ENCODE measurements around the gene LZTS2. TPM values are rescaled to one million over a fixed set of nuclear protein-coding genes. Genes with fewer than 3 reads are reported as not detected.

Gene LZTS2
- total RNA-seq, 4 donors from 2014 or later = 81.4 to 134 (median 98.7) TPM

GRCh38 chr10:101010329-101010728 is 10.7 kb downstream of the LZTS2 start:
- TF ChIP-seq EP300 (IDR thresholded peaks at IDR 0.05) (no peak), POLR2A (IDR thresholded peaks at IDR 0.05) (no peak), CTCF (IDR thresholded peaks at IDR 0.05) (no peak)
- H3K27ac ChIP-seq = peak overlapping the region in 2 of 4 donors; percentile 84
- peaks cover 0 to 22% (median 4%) of the 10 kb centered on the region in 3 donors for H3K36me3 ChIP-seq
- no peak for DNase-seq (ENCODE audit: low spot score in 2 of 2)
- H3K27me3 ChIP-seq = no peaks in the 10 kb centered on the region
- WGBS, 2 donors = 89 to 95% methylated on average over 21 to 22 of the region's 22 CpGs
- peaks cover 0 to 65% (median 29%) of the 10 kb centered on the region in 4 donors for H3K4me1 ChIP-seq
- H3K4me3 ChIP-seq = no peak overlapping the region
- no peaks in the 10 kb centered on the region for H3K9me3 ChIP-seq

GRCh38 chr10:101011517-101012423 is 12.2 kb downstream of the LZTS2 start:
- peak overlapping the region in 3 of 4 donors; percentile 0 to 84 (median 77) for H3K27ac ChIP-seq
- no peaks in the 10 kb centered on the region for H3K9me3 ChIP-seq
- no peaks in the 10 kb centered on the region for H3K27me3 ChIP-seq
- WGBS, 2 donors = 54 to 86% methylated on average over 11 to 15 of the region's 22 CpGs
- no peak overlapping the region for H3K4me3 ChIP-seq
- H3K4me1 ChIP-seq = peaks cover 0 to 59% (median 29%) of the 10 kb centered on the region in 4 donors
- peaks cover 0 to 8% (median 0%) of the 10 kb centered on the region in 3 donors for H3K36me3 ChIP-seq
- no peak for DNase-seq (ENCODE audit: low spot score in 2 of 2)
- no peak for TF ChIP-seq POLR2A (IDR thresholded peaks at IDR 0.05)
- TF ChIP-seq EP300 (IDR thresholded peaks at IDR 0.05) = no peak
- peak in 1 of 5 experiments; percentile 21 for TF ChIP-seq CTCF (IDR thresholded peaks at IDR 0.05)

- Histone ChIP-seq H3K9me3 (no peaks in the 10 kb centered on the region), H3K4me3 (no peak overlapping the region), H3K36me3 (no peaks in the 10 kb centered on the region), H3K4me1 (peaks cover 0 to 49% (median 26%) of the 10 kb centered on the region in 4 donors), H3K27ac (peak overlapping the region; percentile 0 to 84 (median 70)), H3K27me3 (no peaks in the 10 kb centered on the region)
- TF ChIP-seq CTCF (IDR thresholded peaks at IDR 0.05) (peak; percentile 78 to 97 (median 92)), POLR2A (IDR thresholded peaks at IDR 0.05) (no peak), EP300 (IDR thresholded peaks at IDR 0.05) (peak in 1 of 2 donors; percentile 83)
- 6 to 12% methylated on average over 14 of the region's 14 CpGs for WGBS, 2 donors
- peak; percentile 81 to 90 for DNase-seq (ENCODE audit: low spot score in 2 of 2)
These were observed 13.1 kb downstream of the LZTS2 start for GRCh38 chr10:101012525-101013364.

- 55 to 59% methylated on average over 9 of the region's 9 CpGs for WGBS, 2 donors
- no peak for DNase-seq (ENCODE audit: low spot score in 2 of 2)
- no peaks in the 10 kb centered on the region for H3K27me3 ChIP-seq
- no peak overlapping the region for H3K4me3 ChIP-seq
- H3K27ac ChIP-seq = peak overlapping the region in 3 of 4 donors; percentile 62 to 84 (median 77)
- TF ChIP-seq POLR2A (IDR thresholded peaks at IDR 0.05) = no peak
- no peak for TF ChIP-seq CTCF (IDR thresholded peaks at IDR 0.05)
- TF ChIP-seq EP300 (IDR thresholded peaks at IDR 0.05) = no peak
- no peaks in the 10 kb centered on the region for H3K36me3 ChIP-seq
- no peaks in the 10 kb centered on the region for H3K9me3 ChIP-seq
- H3K4me1 ChIP-seq = peaks cover 0 to 44% (median 23%) of the 10 kb centered on the region in 4 donors
These were observed 13.8 kb downstream of the LZTS2 start for GRCh38 chr10:101013365-101013825.

Measured in tibial nerve (tissue), 4 donors.